H1 (cell line): ENCODE measurements around the gene PEAK3. TPM values are rescaled to one million over a fixed set of nuclear protein-coding genes. Genes with fewer than 3 reads are reported as not detected.

Source experiments
- ATF2 ChIP-seq: IDR thresholded peaks from 2 replicates; pipeline ENCODE4 v1.6.1; 2012; ENCODE audit warnings: low read length, inconsistent platforms
- BRCA1 ChIP-seq: IDR thresholded peaks from 2 replicates; pipeline ENCODE4 v1.6.1; 2012; ENCODE audit warnings: low read depth, low read length, improper control_type of control experiment
- CBX8 ChIP-seq: fragments of 300-800, 300-1000 bp; sonication (generic); IDR thresholded peaks from 2 replicates; pipeline ENCODE4 v1.7.1; 2016; ENCODE audit warnings: low read depth, low read length, borderline replicate concordance
- CHD7 ChIP-seq: fragments of 300-600 bp; sonication (generic); IDR thresholded peaks from 2 replicates; pipeline ENCODE4 v1.7.1; 2012; ENCODE audit warnings: low read length, moderate library complexity, mild to moderate bottlenecking, inconsistent platforms; ENCODE audit not compliant: insufficient replicate concordance
- GTF2F1 ChIP-seq: IDR thresholded peaks from 2 replicates; pipeline ENCODE4 v1.6.1; 2012; ENCODE audit warnings: low read depth, low read length, improper control_type of control experiment, borderline replicate concordance
- KDM1A ChIP-seq: fragments of 200-600, 300-600 bp; sonication (generic); IDR thresholded peaks from 2 replicates; pipeline ENCODE4 v1.7.1; 2016; ENCODE audit warnings: mild to moderate bottlenecking, low read length, borderline replicate concordance
- RNF2 ChIP-seq: fragments of 200-900, 300-1000 bp; sonication (generic); IDR thresholded peaks from 2 replicates; pipeline ENCODE4 v1.7.1; 2016; ENCODE audit warnings: borderline replicate concordance, low read depth, mild to moderate bottlenecking, antibody characterized with exemption, low read length; ENCODE audit not compliant: poor library complexity, severe bottlenecking; ENCODE audit errors: missing control alignments
- SRF ChIP-seq: IDR thresholded peaks from 2 replicates; pipeline ENCODE4 v1.6.1; 2011; ENCODE audit warnings: mild to moderate bottlenecking, low read depth, low read length, moderate library complexity
- polyA plus RNA-seq, 7 experiments: library from polyadenylated mRNA; depleted of rRNA in 3 of 7; stranded (reverse) in 5 of 7; unstranded in 2 of 7; fragments of >200 nt in 5 of 7; fragments of 200-250 nt in 2 of 7; gene quantifications; 1 replicate in 5 of 7; 2 replicates in 1 of 7; 4 replicates in 1 of 7; pipeline versions ENCODE4 v1.2.1 to v1.2.3, GENCODE V29; 2011 to 2013; ENCODE audit warnings: missing spikeins in 2 of 7, mixed read lengths in 2 of 7
- total RNA-seq: library from RNA; stranded (reverse); fragmentation: NEBNext Ultra II Directional; extraction: Animal tissue kit (Norgen Biotek cat#: 25700); gene quantifications from 2 replicates; pipeline ENCODE4 v1.2.1, GENCODE V29; 2021

Gene PEAK3
- total and polyA plus RNA-seq, 2 of the 8 experiments (the other 6 are each of a cell fraction or from before 2014, with no cell fraction given) = not detected

GRCh38 chr19:2247433-2248101, 34.4 kb downstream of the PEAK3 start (continued):
- TF ChIP-seq CHD7 (no peak), GTF2F1 (no peak), CBX8 (no peak), RNF2 (no peak), KDM1A (no peak), ATF2 (no peak), SRF (no peak), BRCA1 (no peak)
